HEK293 (cell line): ENCODE data around the gene ATG2A.

Experiments used
- MZF1 ChIP-seq: fragments of 450-650 bp; formaldehyde crosslinking; IDR thresholded peaks from 2 replicates; pipeline ENCODE4 v1.5.1; 2017; ENCODE audit warnings: missing biosample characterization, missing genetic modification characterization, borderline replicate concordance
- PBX3 ChIP-seq: sonication (generic); formaldehyde crosslinking; IDR thresholded peaks from 2 replicates; pipeline ENCODE4 v1.8.1; 2022; ENCODE audit warnings: mild to moderate bottlenecking, moderate library complexity, missing genetic modification reagents
- ZNF10 ChIP-seq: fragments of 450-650 bp; formaldehyde crosslinking; IDR thresholded peaks from 2 replicates; pipeline ENCODE4 v1.5.1; 2017; ENCODE audit warnings: missing biosample characterization, missing genetic modification characterization
- ZNF157 ChIP-seq: fragments of 450-650 bp; formaldehyde crosslinking; IDR thresholded peaks from 2 replicates; pipeline ENCODE4 v1.5.1; 2016; ENCODE audit warnings: missing biosample characterization, missing genetic modification characterization
- ZNF175 ChIP-seq: fragments of 450-650 bp; formaldehyde crosslinking; IDR thresholded peaks from 2 replicates; pipeline ENCODE4 v1.5.1; 2016; ENCODE audit warnings: missing biosample characterization, missing genetic modification characterization
- ZNF239 ChIP-seq: fragments of 450-650 bp; formaldehyde crosslinking; IDR thresholded peaks from 2 replicates; pipeline ENCODE4 v1.5.1; 2016; ENCODE audit warnings: missing biosample characterization, missing genetic modification characterization
- ZNF747 ChIP-seq: fragments of 450-650 bp; formaldehyde crosslinking; IDR thresholded peaks from 2 replicates; pipeline ENCODE4 v1.5.1; 2016; ENCODE audit warnings: missing biosample characterization, missing genetic modification characterization
- ZSCAN18 ChIP-seq: fragments of 450-650 bp; formaldehyde crosslinking; IDR thresholded peaks from 2 replicates; pipeline ENCODE4 v1.5.1; 2016; ENCODE audit warnings: missing biosample characterization, missing genetic modification characterization
- TF ChIP-seq, protein P1 (sequence below): fragments of 450-650 bp; formaldehyde crosslinking; IDR thresholded peaks from 2 replicates; pipeline ENCODE4 v1.5.1; 2016; ENCODE audit warnings: missing biosample characterization, missing genetic modification characterization
- TF ChIP-seq, protein P2 (sequence below): fragments of 450-650 bp; formaldehyde crosslinking; IDR thresholded peaks from 2 replicates; pipeline ENCODE4 v1.5.1; 2017; ENCODE audit warnings: missing biosample characterization, missing genetic modification characterization
- TF ChIP-seq, protein P3 (sequence below): fragments of 450-650 bp; formaldehyde crosslinking; conservative IDR thresholded peaks from 2 replicates; pipeline ENCODE4 v1.5.1; 2016; ENCODE audit warnings: low read depth, missing biosample characterization, missing genetic modification characterization
- TF ChIP-seq, protein P4 (sequence below): fragments of 450-650 bp; formaldehyde crosslinking; IDR thresholded peaks from 2 replicates; pipeline ENCODE4 v1.5.1; 2016; ENCODE audit warnings: missing biosample characterization, missing genetic modification characterization

DNA sequence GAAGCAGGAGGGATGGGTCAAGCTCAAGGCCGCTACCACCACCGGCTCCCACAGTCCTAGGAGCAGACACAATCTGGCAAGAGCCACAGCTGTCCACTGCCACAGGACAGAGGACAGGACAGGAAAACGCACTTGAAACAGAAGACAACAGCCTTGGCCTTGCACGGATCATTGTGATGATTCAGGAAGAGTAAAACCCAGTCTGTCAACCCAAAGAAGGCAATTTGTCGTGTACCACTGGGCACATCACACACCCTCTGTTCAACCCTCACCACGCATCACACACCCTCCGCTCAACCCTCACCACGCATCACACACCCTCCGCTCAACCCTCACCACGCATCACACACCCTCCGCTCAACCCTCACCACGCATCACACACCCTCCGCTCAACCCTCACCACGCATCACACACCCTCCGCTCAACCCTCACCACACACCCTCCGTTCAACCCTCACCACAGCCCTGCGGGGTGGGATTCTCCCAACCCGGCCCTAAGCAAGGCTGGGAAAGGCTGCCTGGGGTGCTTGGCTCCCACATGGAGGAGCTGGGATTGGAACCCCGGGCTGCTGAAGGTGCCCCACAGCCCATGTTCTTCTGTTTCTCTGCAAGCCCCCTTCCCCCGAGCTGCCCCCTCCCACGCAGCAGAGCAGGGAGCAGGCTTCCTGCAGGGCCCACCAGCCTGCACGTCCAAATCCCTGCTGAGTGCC, 61.3 kb downstream of the ATG2A start:
- TF ChIP-seq, protein P1, sequence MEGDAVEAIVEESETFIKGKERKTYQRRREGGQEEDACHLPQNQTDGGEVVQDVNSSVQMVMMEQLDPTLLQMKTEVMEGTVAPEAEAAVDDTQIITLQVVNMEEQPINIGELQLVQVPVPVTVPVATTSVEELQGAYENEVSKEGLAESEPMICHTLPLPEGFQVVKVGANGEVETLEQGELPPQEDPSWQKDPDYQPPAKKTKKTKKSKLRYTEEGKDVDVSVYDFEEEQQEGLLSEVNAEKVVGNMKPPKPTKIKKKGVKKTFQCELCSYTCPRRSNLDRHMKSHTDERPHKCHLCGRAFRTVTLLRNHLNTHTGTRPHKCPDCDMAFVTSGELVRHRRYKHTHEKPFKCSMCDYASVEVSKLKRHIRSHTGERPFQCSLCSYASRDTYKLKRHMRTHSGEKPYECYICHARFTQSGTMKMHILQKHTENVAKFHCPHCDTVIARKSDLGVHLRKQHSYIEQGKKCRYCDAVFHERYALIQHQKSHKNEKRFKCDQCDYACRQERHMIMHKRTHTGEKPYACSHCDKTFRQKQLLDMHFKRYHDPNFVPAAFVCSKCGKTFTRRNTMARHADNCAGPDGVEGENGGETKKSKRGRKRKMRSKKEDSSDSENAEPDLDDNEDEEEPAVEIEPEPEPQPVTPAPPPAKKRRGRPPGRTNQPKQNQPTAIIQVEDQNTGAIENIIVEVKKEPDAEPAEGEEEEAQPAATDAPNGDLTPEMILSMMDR: no peak
- TF ChIP-seq, protein P2, sequence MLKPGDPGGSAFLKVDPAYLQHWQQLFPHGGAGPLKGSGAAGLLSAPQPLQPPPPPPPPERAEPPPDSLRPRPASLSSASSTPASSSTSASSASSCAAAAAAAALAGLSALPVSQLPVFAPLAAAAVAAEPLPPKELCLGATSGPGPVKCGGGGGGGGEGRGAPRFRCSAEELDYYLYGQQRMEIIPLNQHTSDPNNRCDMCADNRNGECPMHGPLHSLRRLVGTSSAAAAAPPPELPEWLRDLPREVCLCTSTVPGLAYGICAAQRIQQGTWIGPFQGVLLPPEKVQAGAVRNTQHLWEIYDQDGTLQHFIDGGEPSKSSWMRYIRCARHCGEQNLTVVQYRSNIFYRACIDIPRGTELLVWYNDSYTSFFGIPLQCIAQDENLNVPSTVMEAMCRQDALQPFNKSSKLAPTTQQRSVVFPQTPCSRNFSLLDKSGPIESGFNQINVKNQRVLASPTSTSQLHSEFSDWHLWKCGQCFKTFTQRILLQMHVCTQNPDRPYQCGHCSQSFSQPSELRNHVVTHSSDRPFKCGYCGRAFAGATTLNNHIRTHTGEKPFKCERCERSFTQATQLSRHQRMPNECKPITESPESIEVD (tag by site-specific recombination): no peak
- TF ChIP-seq, protein P3, sequence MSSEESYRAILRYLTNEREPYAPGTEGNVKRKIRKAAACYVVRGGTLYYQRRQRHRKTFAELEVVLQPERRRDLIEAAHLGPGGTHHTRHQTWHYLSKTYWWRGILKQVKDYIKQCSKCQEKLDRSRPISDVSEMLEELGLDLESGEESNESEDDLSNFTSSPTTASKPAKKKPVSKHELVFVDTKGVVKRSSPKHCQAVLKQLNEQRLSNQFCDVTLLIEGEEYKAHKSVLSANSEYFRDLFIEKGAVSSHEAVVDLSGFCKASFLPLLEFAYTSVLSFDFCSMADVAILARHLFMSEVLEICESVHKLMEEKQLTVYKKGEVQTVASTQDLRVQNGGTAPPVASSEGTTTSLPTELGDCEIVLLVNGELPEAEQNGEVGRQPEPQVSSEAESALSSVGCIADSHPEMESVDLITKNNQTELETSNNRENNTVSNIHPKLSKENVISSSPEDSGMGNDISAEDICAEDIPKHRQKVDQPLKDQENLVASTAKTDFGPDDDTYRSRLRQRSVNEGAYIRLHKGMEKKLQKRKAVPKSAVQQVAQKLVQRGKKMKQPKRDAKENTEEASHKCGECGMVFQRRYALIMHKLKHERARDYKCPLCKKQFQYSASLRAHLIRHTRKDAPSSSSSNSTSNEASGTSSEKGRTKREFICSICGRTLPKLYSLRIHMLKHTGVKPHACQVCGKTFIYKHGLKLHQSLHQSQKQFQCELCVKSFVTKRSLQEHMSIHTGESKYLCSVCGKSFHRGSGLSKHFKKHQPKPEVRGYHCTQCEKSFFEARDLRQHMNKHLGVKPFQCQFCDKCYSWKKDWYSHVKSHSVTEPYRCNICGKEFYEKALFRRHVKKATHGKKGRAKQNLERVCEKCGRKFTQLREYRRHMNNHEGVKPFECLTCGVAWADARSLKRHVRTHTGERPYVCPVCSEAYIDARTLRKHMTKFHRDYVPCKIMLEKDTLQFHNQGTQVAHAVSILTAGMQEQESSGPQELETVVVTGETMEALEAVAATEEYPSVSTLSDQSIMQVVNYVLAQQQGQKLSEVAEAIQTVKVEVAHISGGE: no peak
- TF ChIP-seq ZNF747 (no peak), ZNF175 (tag by site-specific recombination) (no peak), ZSCAN18 (tag by site-specific recombination) (no peak), PBX3 (CRISPR knock-in tag) (no peak), ZNF10 (no peak), ZNF157 (tag by site-specific recombination) (no peak), ZNF239 (tag by site-specific recombination) (no peak), MZF1 (no peak)
- TF ChIP-seq, protein P4, sequence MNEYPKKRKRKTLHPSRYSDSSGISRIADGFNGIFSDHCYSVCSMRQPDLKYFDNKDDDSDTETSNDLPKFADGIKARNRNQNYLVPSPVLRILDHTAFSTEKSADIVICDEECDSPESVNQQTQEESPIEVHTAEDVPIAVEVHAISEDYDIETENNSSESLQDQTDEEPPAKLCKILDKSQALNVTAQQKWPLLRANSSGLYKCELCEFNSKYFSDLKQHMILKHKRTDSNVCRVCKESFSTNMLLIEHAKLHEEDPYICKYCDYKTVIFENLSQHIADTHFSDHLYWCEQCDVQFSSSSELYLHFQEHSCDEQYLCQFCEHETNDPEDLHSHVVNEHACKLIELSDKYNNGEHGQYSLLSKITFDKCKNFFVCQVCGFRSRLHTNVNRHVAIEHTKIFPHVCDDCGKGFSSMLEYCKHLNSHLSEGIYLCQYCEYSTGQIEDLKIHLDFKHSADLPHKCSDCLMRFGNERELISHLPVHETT: no peak
